ENCODE results near the gene GGACT.

GGACT gene

DNA sequence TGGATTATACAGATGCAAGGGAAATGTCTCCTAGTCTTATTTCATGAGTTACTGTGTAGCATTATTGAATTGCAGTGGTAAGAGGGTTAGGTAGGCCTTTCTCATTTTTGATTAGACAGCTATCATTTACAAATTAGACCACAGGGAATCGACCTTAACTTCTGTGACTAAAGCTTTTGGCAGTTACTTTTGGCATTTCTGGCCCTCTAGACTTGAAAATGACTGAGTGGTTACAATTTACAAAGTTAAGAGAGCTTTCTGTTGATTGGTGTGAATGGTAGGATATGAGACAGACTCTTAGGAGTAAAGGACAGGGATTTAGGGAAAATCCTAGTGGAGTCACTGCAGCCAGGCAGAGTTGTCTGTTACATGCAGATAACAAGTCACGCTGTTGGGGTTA, 86.1 kb downstream of the GGACT start:
- Histone ChIP-seq H3K4me1 (ENCODE audit: control insufficient read depth, insufficient read depth, low read length) (peaks cover 2% of the 10 kb centered on the region; the same call in 1 of the 2 replicates), H3K9me3 (ENCODE audit: control insufficient read depth, insufficient read depth, low read depth, low read length) (no peaks in the 10 kb centered on the region), H3K27ac (ENCODE audit: extremely low read depth, low read depth, low read length) (no peak overlapping the region), H3K36me3 (ENCODE audit: control insufficient read depth in 2 of 2, insufficient read depth in 1 of 2, low read length in 2 of 2) (no peaks in the 10 kb centered on the region), H3K4me3 (ENCODE audit: low read depth, low read length) (no peak overlapping the region)
- ChIA-PET POLR2A (no interaction called here), CTCF (interaction anchor here (0.6 kb wide), 1 partner anchor 220 kb away, joined by 3 read pairs; no protein-coding TSS in a partner anchor)
- TF ChIP-seq TCF7L2 (IDR thresholded peaks at IDR 0.05; ENCODE audit: borderline replicate concordance, low read depth, low read length) = no peak
- no peak for TF ChIP-seq MYNN (tag by site-specific recombination; IDR thresholded peaks at IDR 0.05; ENCODE audit: borderline replicate concordance)
- TF ChIP-seq ZBTB11 (tag by site-specific recombination; conservative IDR thresholded peaks at IDR 0.05; ENCODE audit: low read depth) = no peak
- no peak for TF ChIP-seq PRDM10 (tag by site-specific recombination; IDR thresholded peaks at IDR 0.05)
- no peak for TF ChIP-seq ZNF701 (tag by site-specific recombination; IDR thresholded peaks at IDR 0.05)
- TF ChIP-seq GLI4 (tag by site-specific recombination; IDR thresholded peaks at IDR 0.05) = no peak
- no peak for TF ChIP-seq KLF10 (tag by site-specific recombination; IDR thresholded peaks at IDR 0.05)
- no peak for TF ChIP-seq ZBTB17 (tag by site-specific recombination; IDR thresholded peaks at IDR 0.05)
- TF ChIP-seq ZNF138 (tag by site-specific recombination; IDR thresholded peaks at IDR 0.05; ENCODE audit: borderline replicate concordance) = no peak
- no peak for TF ChIP-seq ZNF311 (tag by site-specific recombination; IDR thresholded peaks at IDR 0.05; ENCODE audit: borderline replicate concordance)
- TF ChIP-seq ZBTB7A (tag by site-specific recombination; IDR thresholded peaks at IDR 0.05; ENCODE audit: low read depth) = no peak
- TF ChIP-seq, protein P1, sequence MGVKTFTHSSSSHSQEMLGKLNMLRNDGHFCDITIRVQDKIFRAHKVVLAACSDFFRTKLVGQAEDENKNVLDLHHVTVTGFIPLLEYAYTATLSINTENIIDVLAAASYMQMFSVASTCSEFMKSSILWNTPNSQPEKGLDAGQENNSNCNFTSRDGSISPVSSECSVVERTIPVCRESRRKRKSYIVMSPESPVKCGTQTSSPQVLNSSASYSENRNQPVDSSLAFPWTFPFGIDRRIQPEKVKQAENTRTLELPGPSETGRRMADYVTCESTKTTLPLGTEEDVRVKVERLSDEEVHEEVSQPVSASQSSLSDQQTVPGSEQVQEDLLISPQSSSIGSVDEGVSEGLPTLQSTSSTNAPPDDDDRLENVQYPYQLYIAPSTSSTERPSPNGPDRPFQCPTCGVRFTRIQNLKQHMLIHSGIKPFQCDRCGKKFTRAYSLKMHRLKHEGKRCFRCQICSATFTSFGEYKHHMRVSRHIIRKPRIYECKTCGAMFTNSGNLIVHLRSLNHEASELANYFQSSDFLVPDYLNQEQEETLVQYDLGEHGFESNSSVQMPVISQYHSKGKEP (tag by site-specific recombination; IDR thresholded peaks at IDR 0.05) = no peak
- TF ChIP-seq ZNF48 (tag by site-specific recombination; IDR thresholded peaks at IDR 0.05) = no peak
- no peak for TF ChIP-seq ZNF132 (tag by site-specific recombination; IDR thresholded peaks at IDR 0.05; ENCODE audit: borderline replicate concordance)
- TF ChIP-seq GLI2 (tag by site-specific recombination; IDR thresholded peaks at IDR 0.05; ENCODE audit: borderline replicate concordance, low read depth) = no peak
- no peak for TF ChIP-seq ZNF202 (tag by site-specific recombination; IDR thresholded peaks at IDR 0.05; ENCODE audit: borderline replicate concordance)

GRCh38 chr13:100497389-100497788, 91.2 kb downstream of the GGACT start:
- no peak overlapping the region for H3K27ac ChIP-seq (ENCODE audit: extremely low read depth, low read depth, low read length)
- ChIA-PET POLR2A (no interaction called here), CTCF (no interaction called here)
- TF ChIP-seq ZNF19 (tag by site-specific recombination; IDR thresholded peaks at IDR 0.05; ENCODE audit: low read depth) (no peak), ZNF138 (tag by site-specific recombination; IDR thresholded peaks at IDR 0.05; ENCODE audit: borderline replicate concordance) (no peak), ZBTB21 (tag by site-specific recombination; IDR thresholded peaks at IDR 0.05) (no peak), ZNF677 (tag by site-specific recombination; IDR thresholded peaks at IDR 0.05) (no peak), ZNF585B (tag by site-specific recombination; IDR thresholded peaks at IDR 0.05) (no peak)
- TF ChIP-seq, protein P2, sequence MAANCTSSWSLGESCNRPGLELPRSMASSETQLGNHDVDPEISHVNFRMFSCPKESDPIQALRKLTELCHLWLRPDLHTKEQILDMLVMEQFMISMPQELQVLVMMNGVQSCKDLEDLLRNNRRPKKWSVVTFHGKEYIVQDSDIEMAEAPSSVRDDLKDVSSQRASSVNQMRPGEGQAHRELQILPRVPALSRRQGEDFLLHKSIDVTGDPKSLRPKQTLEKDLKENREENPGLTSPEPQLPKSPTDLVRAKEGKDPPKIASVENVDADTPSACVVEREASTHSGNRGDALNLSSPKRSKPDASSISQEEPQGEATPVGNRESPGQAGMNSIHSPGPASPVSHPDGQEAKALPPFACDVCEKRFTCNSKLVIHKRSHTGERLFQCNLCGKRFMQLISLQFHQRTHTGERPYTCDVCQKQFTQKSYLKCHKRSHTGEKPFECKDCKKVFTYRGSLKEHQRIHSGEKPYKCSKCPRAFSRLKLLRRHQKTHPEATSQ (tag by site-specific recombination; IDR thresholded peaks at IDR 0.05) = no peak
- TF ChIP-seq, protein P3, sequence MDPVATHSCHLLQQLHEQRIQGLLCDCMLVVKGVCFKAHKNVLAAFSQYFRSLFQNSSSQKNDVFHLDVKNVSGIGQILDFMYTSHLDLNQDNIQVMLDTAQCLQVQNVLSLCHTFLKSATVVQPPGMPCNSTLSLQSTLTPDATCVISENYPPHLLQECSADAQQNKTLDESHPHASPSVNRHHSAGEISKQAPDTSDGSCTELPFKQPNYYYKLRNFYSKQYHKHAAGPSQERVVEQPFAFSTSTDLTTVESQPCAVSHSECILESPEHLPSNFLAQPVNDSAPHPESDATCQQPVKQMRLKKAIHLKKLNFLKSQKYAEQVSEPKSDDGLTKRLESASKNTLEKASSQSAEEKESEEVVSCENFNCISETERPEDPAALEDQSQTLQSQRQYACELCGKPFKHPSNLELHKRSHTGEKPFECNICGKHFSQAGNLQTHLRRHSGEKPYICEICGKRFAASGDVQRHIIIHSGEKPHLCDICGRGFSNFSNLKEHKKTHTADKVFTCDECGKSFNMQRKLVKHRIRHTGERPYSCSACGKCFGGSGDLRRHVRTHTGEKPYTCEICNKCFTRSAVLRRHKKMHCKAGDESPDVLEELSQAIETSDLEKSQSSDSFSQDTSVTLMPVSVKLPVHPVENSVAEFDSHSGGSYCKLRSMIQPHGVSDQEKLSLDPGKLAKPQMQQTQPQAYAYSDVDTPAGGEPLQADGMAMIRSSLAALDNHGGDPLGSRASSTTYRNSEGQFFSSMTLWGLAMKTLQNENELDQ (tag by site-specific recombination; IDR thresholded peaks at IDR 0.05; ENCODE audit: low read depth) = no peak
- TF ChIP-seq, protein P4, sequence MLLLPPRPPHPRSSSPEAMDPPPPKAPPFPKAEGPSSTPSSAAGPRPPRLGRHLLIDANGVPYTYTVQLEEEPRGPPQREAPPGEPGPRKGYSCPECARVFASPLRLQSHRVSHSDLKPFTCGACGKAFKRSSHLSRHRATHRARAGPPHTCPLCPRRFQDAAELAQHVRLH (tag by site-specific recombination; IDR thresholded peaks at IDR 0.05) = no peak

More at GRCh38 chr13:100497389-100497788, 91.2 kb downstream of the GGACT start:
- no peak overlapping the region for H3K4me3 ChIP-seq (ENCODE audit: low read depth, low read length)
- H3K36me3 ChIP-seq (ENCODE audit: control insufficient read depth in 2 of 2, insufficient read depth in 1 of 2, low read length in 2 of 2) = no peaks in the 10 kb centered on the region
- peaks cover 3% of the 10 kb centered on the region; the same call in 1 of the 2 replicates for H3K4me1 ChIP-seq (ENCODE audit: control insufficient read depth, insufficient read depth, low read length)
- no peaks in the 10 kb centered on the region for H3K9me3 ChIP-seq (ENCODE audit: control insufficient read depth, insufficient read depth, low read depth, low read length)
